H9 (cell line): ENCODE measurements around the gene MORN1. TPM values are rescaled to one million over a fixed set of nuclear protein-coding genes. Genes with fewer than 3 reads are reported as not detected.

Experiments
- DNase-seq: peaks from one replicate; pipeline ENCODE4 v3.0.0-alpha.2; 2017
- H2AFZ ChIP-seq: one replicate; pipeline ENCODE4 v1.6.1; 2013; ENCODE audit warnings: mild to moderate bottlenecking, low read length, control low read depth, moderate library complexity
- H2AK5ac ChIP-seq: 2 replicates; pipeline ENCODE4 v1.6.1; 2013; ENCODE audit warnings: low read length, control low read depth, mixed read lengths; ENCODE audit not compliant: insufficient read length
- H2BK120ac ChIP-seq: one replicate; pipeline ENCODE4 v1.6.1; 2013; ENCODE audit warnings: low read depth, mild to moderate bottlenecking, low read length, control low read depth, inconsistent platforms; ENCODE audit not compliant: poor library complexity, severe bottlenecking
- H2BK12ac ChIP-seq: 2 replicates; pipeline ENCODE4 v1.6.1; 2013; ENCODE audit warnings: low read length, control low read depth, mixed read lengths, low read depth; ENCODE audit not compliant: insufficient read length
- H2BK15ac ChIP-seq: 2 replicates; pipeline ENCODE4 v1.6.1; 2013; ENCODE audit warnings: low read depth, low read length, control low read depth
- H2BK20ac ChIP-seq: one replicate; pipeline ENCODE4 v1.6.1; 2013; ENCODE audit warnings: low read depth, mild to moderate bottlenecking, low read length, control low read depth, inconsistent platforms; ENCODE audit not compliant: poor library complexity, severe bottlenecking
- H2BK5ac ChIP-seq: 2 replicates; pipeline ENCODE4 v1.6.1; 2013; ENCODE audit warnings: low read length, control low read depth, mixed read lengths; ENCODE audit not compliant: insufficient read length
- H3K14ac ChIP-seq: 2 replicates; pipeline ENCODE4 v1.6.1; 2013; ENCODE audit warnings: low read length, control low read depth; ENCODE audit not compliant: insufficient read depth
- H3K18ac ChIP-seq: 2 replicates; pipeline ENCODE4 v1.6.1; 2013; ENCODE audit warnings: low read depth, mild to moderate bottlenecking, mixed read lengths, low read length, control low read depth; ENCODE audit not compliant: insufficient read length
- H3K23ac ChIP-seq: 2 replicates; pipeline ENCODE4 v1.6.1; 2013; ENCODE audit warnings: low read length, control low read depth, mixed read lengths, low read depth; ENCODE audit not compliant: insufficient read length
- H3K23me2 ChIP-seq: 2 replicates; pipeline ENCODE4 v1.6.1; 2013; ENCODE audit warnings: low read depth, mild to moderate bottlenecking, mixed read lengths, low read length, control low read depth; ENCODE audit not compliant: insufficient read length, poor library complexity, severe bottlenecking
- H3K27ac ChIP-seq: 2 replicates; pipeline ENCODE4 v1.5.1; 2013; ENCODE audit warnings: low read length, control low read depth, mixed read lengths, low read depth; ENCODE audit not compliant: insufficient read length
- H3K27me3 ChIP-seq: 2 replicates; pipeline ENCODE4 v1.6.1; 2013; ENCODE audit warnings: low read length, control low read depth, inconsistent platforms; ENCODE audit not compliant: insufficient read depth
- H3K4ac ChIP-seq: 2 replicates; pipeline ENCODE4 v1.6.1; 2013; ENCODE audit warnings: low read depth, mild to moderate bottlenecking, control low read depth, inconsistent platforms, low read length, moderate library complexity
- H3K4me1 ChIP-seq: 2 replicates; pipeline ENCODE4 v1.6.1; 2013; ENCODE audit warnings: low read length, control low read depth, inconsistent platforms; ENCODE audit not compliant: insufficient read depth
- H3K4me2 ChIP-seq: 2 replicates; pipeline ENCODE4 v1.6.1; 2013; ENCODE audit warnings: low read length, control low read depth, mixed read lengths; ENCODE audit not compliant: insufficient read length, insufficient read depth
- H3K56ac ChIP-seq: 2 replicates; pipeline ENCODE4 v1.6.1; 2013; ENCODE audit warnings: low read depth, mild to moderate bottlenecking, mixed read lengths, low read length, control low read depth; ENCODE audit not compliant: insufficient read length
- H3K79me1 ChIP-seq: 2 replicates; pipeline ENCODE4 v1.6.1; 2013; ENCODE audit warnings: low read depth, mild to moderate bottlenecking, moderate library complexity, low read length, control low read depth, inconsistent platforms; ENCODE audit not compliant: insufficient read depth, poor library complexity, severe bottlenecking
- H3K79me2 ChIP-seq: 2 replicates; pipeline ENCODE4 v1.6.1; 2013; ENCODE audit warnings: low read length, control low read depth, inconsistent platforms; ENCODE audit not compliant: insufficient read depth
- H3K9ac ChIP-seq: 2 replicates; pipeline ENCODE4 v1.6.1; 2013; ENCODE audit warnings: low read length, control low read depth, mixed read lengths; ENCODE audit not compliant: insufficient read length; ENCODE audit errors: extremely low read depth
- H3K9me3 ChIP-seq: one replicate; pipeline ENCODE4 v1.6.1; 2013; ENCODE audit warnings: low read depth, low read length, inconsistent platforms; ENCODE audit not compliant: control insufficient read depth
- H3T11ph ChIP-seq: one replicate; pipeline ENCODE4 v1.6.1; 2013; ENCODE audit warnings: mild to moderate bottlenecking, low read length, control low read depth, inconsistent platforms
- H4K20me1 ChIP-seq: one replicate; pipeline ENCODE4 v1.6.1; 2013; ENCODE audit not compliant: control insufficient read depth, insufficient read length, insufficient read depth
- H4K5ac ChIP-seq: 2 replicates; pipeline ENCODE4 v1.6.1; 2013; ENCODE audit warnings: low read depth, mild to moderate bottlenecking, mixed read lengths, low read length, control low read depth; ENCODE audit not compliant: insufficient read length
- H4K8ac ChIP-seq: replicated peaks from 2 replicates; pipeline ENCODE4 v1.6.1; 2013; ENCODE audit warnings: low read length, control low read depth, mixed read lengths, low read depth; ENCODE audit not compliant: insufficient read length
- H4K91ac ChIP-seq: 2 replicates; pipeline ENCODE4 v1.6.1; 2013; ENCODE audit warnings: low read depth, mild to moderate bottlenecking, moderate library complexity, mixed read lengths, low read length, control low read depth; ENCODE audit not compliant: insufficient read length
- H3K27ac Mint-ChIP-seq, 3 experiments: 2 replicates in 2 of 3; 3 replicates in 1 of 3; pipeline ENCODE4 v1.8.0; 2020 to 2021; ENCODE audit warnings: mixed read lengths in 3 of 3, mild to moderate bottlenecking in 1 of 3, moderate library complexity in 1 of 3
- H3K27me3 Mint-ChIP-seq: 2 replicates; pipeline ENCODE4 v1.8.0; 2021; ENCODE audit warnings: low read depth, mild to moderate bottlenecking, moderate library complexity, mixed read lengths
- H3K36me3 Mint-ChIP-seq, 3 experiments: 2 replicates in 2 of 3; 3 replicates in 1 of 3; pipeline ENCODE4 v1.8.0; 2020 to 2021; ENCODE audit warnings: low read depth in 3 of 3, mixed read lengths in 3 of 3; ENCODE audit not compliant: insufficient read depth in 1 of 3
- H3K4me1 Mint-ChIP-seq, 2 experiments: 2 replicates each; pipeline ENCODE4 v1.8.0; 2020; ENCODE audit warnings: mixed read lengths in 2 of 2
- H3K4me3 Mint-ChIP-seq, 2 experiments: 2 replicates in 1 of 2; 3 replicates in 1 of 2; pipeline ENCODE4 v1.8.0; 2020 to 2021; ENCODE audit warnings: mild to moderate bottlenecking in 2 of 2, mixed read lengths in 2 of 2, moderate library complexity in 1 of 2
- H3K9me3 Mint-ChIP-seq, 2 experiments: 2 replicates in 1 of 2; 3 replicates in 1 of 2; pipeline ENCODE4 v1.8.0; 2020; ENCODE audit warnings: mild to moderate bottlenecking in 2 of 2, mixed read lengths in 2 of 2, moderate library complexity in 1 of 2
- CTCF ChIP-seq: fragments of 200-600 bp; sonication (generic); conservative IDR thresholded peaks from 3 replicates; pipeline ENCODE4 v1.8.0; 2021; ENCODE audit warnings: antibody characterized with exemption, mild to moderate bottlenecking
- WGBS: extraction: QIAGEN DNeasy Blood & Tissue Kit; methylation state at CpG from one replicate; pipeline ENCODE4 v1.1.7; 2013; ENCODE audit warnings: missing lambda C conversion rate, low lambda C conversion rate, mixed read lengths; ENCODE audit not compliant: insufficient read length; ENCODE audit errors: extremely low coverage; 5-methylcytosine and 5-hydroxymethylcytosine counted together
- total RNA-seq: library from RNA; stranded (reverse); gene quantifications from 2 replicates; pipeline ENCODE4 v1.2.1, GENCODE V29; 2021

The MORN1 gene
- total RNA-seq, 1 experiment from 2014 or later: 12.7 TPM

- Histone ChIP-seq H2AK5ac (no peak overlapping the region), H3K27ac (no peak overlapping the region), H3K23me2 (peaks cover 15% of the 10 kb centered on the region), H2BK120ac (no peak overlapping the region), H4K8ac (no peak overlapping the region), H3K27me3 (no peaks in the 10 kb centered on the region), H3K9me3 (no peaks in the 10 kb centered on the region), H3T11ph (no peak overlapping the region), H3K23ac (no peak overlapping the region), H4K5ac (no peak overlapping the region), H2BK15ac (no peak overlapping the region), H3K79me2 (no peaks in the 10 kb centered on the region), H3K4me1 (no peaks in the 10 kb centered on the region), H3K56ac (no peak overlapping the region), H3K14ac (no peak overlapping the region), H3K79me1 (no peaks in the 10 kb centered on the region), H4K91ac (no peak overlapping the region), H3K4me2 (no peak overlapping the region), H2AFZ (no peak overlapping the region), H3K18ac (no peak overlapping the region), H2BK5ac (no peak overlapping the region), H3K9ac (no peak overlapping the region), H2BK20ac (no peak overlapping the region), H2BK12ac (no peak overlapping the region), H4K20me1 (no peaks in the 10 kb centered on the region), H3K4ac (no peak overlapping the region)
- Mint-ChIP-seq H3K4me1 (peaks cover 4 to 11% of the 10 kb centered on the region in 2 experiments; a peak in 3 of 4 replicates), H3K36me3 (peaks cover 15 to 59% (median 51%) of the 10 kb centered on the region in 3 experiments; a peak in 6 of 7 replicates), H3K27ac (no peak overlapping the region), H3K9me3 (no peaks in the 10 kb centered on the region), H3K4me3 (no peak overlapping the region), H3K27me3 (no peaks in the 10 kb centered on the region; the same call in none of the 2 replicates)
- no peak for TF ChIP-seq CTCF
- no peak for DNase-seq
- no CpG with 5 or more reads among the region's 24 CpGs for WGBS
Observed at GRCh38 chr1:2408456-2408855, 17.1 kb upstream of the MORN1 start.
